COLO668 (cell line): ENCODE measurements around the gene SCFD2.
"Not testable (repeated sequence)": the region's sequence is repeated elsewhere in the genome, so short reads cannot be mapped to it uniquely, and the experiment has no call there.

ENCODE experiments used
- DNase-seq: peaks from one replicate; lab custom pipeline; 2025; ENCODE audit not compliant: unreplicated experiment; lab: John Stamatoyannopoulos, UW

The SCFD2 gene

DNA sequence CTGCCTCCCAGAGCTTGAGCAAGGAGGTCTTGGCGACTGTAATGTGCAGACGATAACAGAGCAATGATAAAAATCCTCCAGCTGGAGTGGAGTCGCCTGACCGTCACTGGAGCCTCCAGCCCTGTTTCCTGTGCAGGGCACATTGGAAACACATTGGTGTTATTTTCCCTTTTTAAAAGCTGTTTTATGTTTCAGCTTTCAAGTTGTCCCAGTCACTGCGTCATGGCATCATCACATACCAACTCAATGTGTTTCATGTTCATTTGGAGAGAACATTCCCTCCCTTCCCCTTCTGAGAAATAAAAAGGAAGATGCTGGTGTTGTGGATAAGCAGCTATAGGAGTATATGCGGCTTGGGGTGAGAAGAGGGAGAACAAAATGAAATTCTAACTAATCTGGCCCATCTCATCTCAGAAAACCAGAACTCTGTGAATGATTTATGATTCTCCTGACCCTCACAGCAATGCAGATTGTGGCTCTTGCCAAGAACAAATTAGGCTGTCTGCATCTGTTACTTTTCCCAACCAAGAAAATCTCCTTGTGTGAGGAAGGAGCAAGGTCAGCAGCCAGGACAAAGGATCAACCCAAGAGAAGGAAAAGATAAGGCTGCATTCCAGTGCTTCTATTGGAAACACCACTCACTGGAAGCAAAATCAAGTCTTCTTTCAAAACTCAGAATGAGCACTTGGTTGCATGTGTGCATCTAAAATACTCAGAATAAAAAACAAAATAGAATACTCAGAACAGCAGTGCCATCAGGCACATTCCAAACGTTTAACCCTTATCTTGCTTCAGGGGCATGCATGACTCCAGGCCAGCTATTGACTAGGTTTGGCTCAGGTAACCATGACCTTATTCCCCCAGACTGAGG is 369.4 kb downstream of the SCFD2 start:
- no peak for DNase-seq

- no peak for DNase-seq
These were observed 370.4 kb downstream of the SCFD2 start for GRCh38 chr4:52995360-52996030.

GRCh38 chr4:52994567-52994966 is 371.3 kb downstream of the SCFD2 start:
- no peak for DNase-seq

- no peak for DNase-seq
These were observed 372.1 kb downstream of the SCFD2 start for GRCh38 chr4:52993771-52994170.

GRCh38 chr4:52992551-52992950 is 373.3 kb downstream of the SCFD2 start:
- not testable (repeated sequence) for DNase-seq

- DNase-seq: no peak
These were observed 374.4 kb downstream of the SCFD2 start for GRCh38 chr4:52991472-52991871.

GRCh38 chr4:52990706-52991105 is 375.2 kb downstream of the SCFD2 start:
- no peak for DNase-seq

GRCh38 chr4:52989865-52990264 is 376.0 kb downstream of the SCFD2 start:
- no peak for DNase-seq

- DNase-seq: no peak
These were observed 378.3 kb downstream of the SCFD2 start for GRCh38 chr4:52987392-52988056.

DNA sequence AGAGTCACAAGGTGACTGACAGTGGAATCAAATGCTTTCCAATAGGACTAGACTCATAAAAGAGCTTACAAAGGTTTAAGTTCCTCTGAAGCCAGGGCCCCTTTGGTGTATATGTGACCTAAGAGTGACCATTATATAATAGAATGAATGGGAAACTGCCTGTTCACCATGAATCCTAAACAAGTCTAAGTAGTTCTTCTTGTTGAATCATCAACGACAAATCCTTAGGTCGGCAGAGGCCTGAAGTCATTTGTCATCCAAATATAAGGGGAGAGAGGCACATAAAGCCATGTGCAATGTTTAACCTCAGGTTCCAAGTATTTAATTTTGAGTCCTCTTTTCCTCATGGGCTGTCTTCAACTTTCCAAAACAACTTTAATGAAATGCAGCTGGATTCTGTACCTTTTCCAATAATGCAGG is 381.4 kb downstream of the SCFD2 start:
- no peak for DNase-seq

DNA sequence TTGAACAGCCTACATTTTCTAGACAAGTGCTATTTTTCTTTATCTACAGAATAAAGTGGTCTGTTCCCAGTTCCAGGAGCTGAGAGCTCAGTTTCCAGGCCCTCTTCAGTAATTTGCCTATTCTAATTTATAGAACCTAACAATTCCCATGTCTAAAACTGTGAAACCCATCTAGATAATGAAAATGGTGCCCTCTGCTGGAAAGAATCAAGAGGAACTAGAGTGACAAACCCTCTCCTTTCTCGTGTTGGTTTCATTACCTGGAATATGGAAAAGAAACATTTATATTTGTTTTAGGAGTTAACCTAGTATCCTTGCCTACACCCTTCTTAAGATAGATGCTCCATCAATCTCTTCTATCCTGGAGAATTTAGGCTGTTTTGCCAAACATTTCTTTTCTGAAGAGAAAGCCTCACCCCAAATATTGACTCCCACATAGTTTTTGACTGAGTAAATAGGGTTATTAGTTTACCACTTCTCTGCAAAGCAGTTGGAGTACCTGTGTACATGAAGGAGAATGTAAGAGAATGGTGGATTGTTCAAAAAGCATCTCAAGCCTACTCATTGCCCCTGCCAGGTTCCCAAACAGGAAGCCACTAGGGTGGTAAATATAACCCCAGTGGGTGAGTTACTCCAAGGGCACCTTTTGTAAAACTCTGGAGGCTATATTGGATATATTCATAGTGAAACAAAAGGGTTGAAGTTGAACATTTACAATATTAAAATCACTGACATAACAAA is 382.1 kb downstream of the SCFD2 start:
- peak; percentile 13 for DNase-seq

- no peak for DNase-seq
These were observed 382.9 kb downstream of the SCFD2 start for GRCh38 chr4:52982946-52983340.

DNA sequence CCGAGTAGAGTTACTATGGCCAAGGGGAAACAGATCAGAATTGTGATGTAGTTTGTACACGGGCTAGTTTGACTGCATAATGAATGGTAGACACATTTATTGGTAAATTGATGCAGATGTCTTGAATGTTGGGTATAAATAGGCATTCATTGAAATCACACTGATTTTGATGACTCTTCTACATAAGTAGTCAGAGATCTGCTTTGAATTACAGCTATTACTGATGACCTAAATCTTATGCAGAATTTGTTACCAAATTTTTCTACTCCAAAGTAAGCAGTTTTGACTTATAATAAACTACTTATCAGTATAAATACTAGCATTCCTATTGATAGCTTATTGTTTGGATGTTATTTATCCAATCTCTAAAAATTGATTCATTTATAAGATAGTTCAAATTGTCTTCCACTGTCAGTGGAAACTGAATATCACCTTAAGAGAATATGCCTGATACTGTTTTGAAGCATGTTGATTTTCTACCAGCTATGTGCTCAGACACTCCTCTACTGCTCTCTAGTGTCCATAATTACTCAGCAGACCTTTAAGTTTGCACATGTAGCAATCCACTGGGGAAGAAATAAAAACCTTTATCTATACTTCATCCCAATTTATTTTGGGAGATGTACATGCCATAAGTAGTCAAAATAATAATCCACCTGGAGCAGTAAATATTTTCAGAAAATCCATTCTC is 383.5 kb downstream of the SCFD2 start:
- peak; percentile 4 for DNase-seq

DNA sequence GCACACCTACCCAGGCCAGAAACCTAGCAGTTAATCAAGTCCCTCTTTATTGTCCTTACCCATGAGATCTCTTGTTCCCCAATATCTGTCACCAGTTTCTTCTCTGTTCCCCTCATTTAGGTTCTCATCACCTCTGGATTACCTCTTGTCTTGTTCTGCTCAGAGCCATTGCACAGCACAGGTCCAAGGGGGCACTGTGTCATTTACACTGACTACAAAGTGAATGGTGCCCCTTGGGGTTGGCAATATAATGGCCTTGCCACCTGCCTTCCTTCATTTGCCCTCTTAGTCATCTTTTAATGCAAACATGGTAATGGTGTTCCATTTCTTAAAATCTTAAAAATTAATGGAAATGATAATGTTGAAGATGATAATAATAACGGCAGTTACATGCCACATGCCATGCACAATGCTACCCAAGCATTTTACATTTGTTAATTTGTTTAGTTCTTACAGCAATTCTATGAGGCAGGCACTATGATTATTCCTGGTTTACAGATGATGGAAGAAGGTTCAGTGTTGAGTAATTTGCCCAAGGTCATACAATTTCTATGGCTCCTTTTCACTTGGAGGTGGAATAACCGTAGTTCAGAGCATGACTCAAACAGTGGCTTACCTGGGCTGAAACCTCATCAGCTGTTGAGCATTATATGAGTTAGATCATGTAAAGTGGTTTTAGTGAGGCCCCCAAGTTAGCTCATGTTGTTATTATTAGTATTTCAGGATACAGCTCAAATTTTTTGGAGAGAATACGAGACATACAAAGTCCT is 385.9 kb downstream of the SCFD2 start:
- DNase-seq: no peak

GRCh38 chr4:52979020-52979419 is 386.8 kb downstream of the SCFD2 start:
- DNase-seq: no peak

GRCh38 chr4:52977252-52977651 is 388.6 kb downstream of the SCFD2 start:
- no peak for DNase-seq

DNA sequence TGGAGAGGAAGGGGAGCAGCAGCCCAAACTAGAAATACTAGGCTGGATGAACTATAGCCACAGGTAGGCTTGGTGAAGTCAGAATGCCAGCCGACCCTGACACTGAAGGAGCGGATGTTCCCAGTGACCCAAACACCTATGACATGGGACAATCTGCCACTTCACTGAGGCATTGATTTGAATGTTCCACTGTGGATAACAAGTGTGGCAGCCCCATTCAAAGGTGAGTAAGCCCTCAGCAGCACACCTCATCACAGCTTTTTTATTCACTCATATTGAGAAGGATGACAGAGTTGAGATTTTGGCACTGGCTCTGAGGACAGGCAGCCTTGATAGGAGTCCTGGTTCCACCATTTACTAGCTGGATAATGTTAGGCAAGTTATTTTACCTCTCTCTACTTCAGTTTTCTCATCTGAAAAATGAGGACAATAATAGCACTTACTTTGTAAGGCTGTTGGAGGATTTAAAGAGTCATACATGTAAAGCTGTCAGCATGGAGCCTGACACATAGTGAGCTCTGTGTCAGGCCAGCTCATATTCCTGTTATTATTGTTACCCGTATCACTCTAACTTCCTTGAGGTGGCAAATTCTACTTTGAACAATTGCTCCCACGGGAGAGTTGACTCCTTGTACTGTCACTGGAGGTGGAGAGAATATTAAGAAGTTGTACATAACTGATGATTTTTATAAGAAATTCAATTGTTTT is 389.2 kb downstream of the SCFD2 start:
- DNase-seq: no peak

GRCh38 chr4:52968691-52969090 is 397.2 kb downstream of the SCFD2 start:
- DNase-seq: no peak

DNA sequence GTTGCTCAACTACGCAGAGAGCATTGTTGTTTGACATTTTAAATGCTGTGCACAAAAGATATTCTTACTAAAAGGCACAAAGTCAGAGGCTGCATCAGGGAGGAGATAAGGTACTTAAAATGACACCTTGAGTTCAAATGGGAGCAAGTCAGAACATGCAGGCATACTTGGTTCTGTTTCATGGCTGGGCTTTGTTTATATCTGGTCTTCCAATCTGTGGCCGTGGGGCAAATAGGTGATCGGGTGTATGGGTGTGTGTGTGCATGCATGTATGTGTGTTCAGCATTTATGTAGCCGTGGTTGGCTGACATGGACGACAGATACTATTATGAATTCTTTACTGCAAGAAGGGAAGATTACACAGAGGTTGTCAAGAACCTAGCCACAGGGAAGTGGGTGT is 397.6 kb downstream of the SCFD2 start:
- DNase-seq: no peak
